Panc1 (cell line): Measurements from ENCODE around the gene LRMDA.

Experiments
- POLR2AphosphoS5 ChIP-seq: IDR thresholded peaks from 2 replicates; pipeline ENCODE4 v1.6.1; 2012; ENCODE audit warnings: mild to moderate bottlenecking, low read depth, low read length, moderate library complexity
- TF ChIP-seq, protein P1 (sequence below): fragments of 450-650 bp; IDR thresholded peaks from 2 replicates; pipeline ENCODE4 v1.5.1; 2017; ENCODE audit warnings: mild to moderate bottlenecking
- TF ChIP-seq, protein P2 (sequence below), 2 experiments: IDR thresholded peaks; 2 replicates each; pipeline ENCODE4 v1.6.1; 2011 to 2012; ENCODE audit warnings: low read depth in 2 of 2, control low read depth in 1 of 2, low read length in 1 of 2, mild to moderate bottlenecking in 1 of 2, moderate library complexity in 1 of 2; ENCODE audit not compliant: insufficient read depth in 1 of 2

DNA sequence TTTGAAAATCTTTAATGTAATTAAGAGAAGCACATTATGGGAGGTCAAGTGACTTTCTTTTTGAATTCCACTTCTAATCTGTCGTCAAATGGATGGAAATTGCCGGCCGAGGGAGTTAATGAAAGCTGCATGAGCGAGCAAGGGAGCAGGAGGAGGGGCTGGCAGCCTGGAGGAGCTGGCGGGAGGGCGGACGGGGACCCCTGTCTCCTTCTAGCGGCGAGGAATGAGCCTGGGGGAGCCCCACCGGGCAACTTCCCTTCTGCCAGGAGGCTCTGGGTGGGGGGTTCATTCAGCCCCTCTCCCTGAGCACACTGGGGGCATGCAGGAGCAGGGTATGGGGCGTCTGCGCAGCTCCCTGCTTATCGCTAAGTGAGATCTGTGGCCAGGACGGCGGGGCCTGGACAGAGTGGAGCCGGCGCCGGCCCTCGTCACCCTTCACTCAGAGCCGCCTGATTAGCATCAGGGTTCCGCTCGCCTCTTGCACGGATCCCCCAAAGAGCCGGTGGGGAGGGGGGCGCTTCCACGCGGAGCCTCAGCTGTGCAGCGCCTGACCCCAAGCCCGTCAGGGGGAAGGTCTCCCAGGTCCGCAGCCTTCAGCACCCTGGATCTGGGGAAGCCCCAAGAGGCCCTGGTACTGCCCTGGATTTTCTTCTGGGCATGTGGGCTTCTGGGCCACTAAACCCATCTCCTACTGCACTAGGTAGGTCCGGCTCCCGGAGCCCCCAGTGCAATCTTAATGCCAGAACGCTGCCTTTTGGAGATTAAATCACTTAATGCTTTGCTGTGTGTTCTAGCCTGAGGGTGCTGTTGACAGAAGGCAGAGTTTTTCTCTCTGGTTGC, 680.8 kb downstream of the LRMDA start:
- no peak for TF ChIP-seq POLR2AphosphoS5
- TF ChIP-seq, protein P1, sequence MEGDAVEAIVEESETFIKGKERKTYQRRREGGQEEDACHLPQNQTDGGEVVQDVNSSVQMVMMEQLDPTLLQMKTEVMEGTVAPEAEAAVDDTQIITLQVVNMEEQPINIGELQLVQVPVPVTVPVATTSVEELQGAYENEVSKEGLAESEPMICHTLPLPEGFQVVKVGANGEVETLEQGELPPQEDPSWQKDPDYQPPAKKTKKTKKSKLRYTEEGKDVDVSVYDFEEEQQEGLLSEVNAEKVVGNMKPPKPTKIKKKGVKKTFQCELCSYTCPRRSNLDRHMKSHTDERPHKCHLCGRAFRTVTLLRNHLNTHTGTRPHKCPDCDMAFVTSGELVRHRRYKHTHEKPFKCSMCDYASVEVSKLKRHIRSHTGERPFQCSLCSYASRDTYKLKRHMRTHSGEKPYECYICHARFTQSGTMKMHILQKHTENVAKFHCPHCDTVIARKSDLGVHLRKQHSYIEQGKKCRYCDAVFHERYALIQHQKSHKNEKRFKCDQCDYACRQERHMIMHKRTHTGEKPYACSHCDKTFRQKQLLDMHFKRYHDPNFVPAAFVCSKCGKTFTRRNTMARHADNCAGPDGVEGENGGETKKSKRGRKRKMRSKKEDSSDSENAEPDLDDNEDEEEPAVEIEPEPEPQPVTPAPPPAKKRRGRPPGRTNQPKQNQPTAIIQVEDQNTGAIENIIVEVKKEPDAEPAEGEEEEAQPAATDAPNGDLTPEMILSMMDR: no peak
- TF ChIP-seq, protein P2, sequence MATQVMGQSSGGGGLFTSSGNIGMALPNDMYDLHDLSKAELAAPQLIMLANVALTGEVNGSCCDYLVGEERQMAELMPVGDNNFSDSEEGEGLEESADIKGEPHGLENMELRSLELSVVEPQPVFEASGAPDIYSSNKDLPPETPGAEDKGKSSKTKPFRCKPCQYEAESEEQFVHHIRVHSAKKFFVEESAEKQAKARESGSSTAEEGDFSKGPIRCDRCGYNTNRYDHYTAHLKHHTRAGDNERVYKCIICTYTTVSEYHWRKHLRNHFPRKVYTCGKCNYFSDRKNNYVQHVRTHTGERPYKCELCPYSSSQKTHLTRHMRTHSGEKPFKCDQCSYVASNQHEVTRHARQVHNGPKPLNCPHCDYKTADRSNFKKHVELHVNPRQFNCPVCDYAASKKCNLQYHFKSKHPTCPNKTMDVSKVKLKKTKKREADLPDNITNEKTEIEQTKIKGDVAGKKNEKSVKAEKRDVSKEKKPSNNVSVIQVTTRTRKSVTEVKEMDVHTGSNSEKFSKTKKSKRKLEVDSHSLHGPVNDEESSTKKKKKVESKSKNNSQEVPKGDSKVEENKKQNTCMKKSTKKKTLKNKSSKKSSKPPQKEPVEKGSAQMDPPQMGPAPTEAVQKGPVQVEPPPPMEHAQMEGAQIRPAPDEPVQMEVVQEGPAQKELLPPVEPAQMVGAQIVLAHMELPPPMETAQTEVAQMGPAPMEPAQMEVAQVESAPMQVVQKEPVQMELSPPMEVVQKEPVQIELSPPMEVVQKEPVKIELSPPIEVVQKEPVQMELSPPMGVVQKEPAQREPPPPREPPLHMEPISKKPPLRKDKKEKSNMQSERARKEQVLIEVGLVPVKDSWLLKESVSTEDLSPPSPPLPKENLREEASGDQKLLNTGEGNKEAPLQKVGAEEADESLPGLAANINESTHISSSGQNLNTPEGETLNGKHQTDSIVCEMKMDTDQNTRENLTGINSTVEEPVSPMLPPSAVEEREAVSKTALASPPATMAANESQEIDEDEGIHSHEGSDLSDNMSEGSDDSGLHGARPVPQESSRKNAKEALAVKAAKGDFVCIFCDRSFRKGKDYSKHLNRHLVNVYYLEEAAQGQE (IDR thresholded peaks at IDR 0.05; ENCODE audit: insufficient read depth in 1 of 2, low read depth in 2 of 2, low read length in 1 of 2): no peak
